ENCODE results near the gene ZBTB20.

Gene ZBTB20

DNA sequence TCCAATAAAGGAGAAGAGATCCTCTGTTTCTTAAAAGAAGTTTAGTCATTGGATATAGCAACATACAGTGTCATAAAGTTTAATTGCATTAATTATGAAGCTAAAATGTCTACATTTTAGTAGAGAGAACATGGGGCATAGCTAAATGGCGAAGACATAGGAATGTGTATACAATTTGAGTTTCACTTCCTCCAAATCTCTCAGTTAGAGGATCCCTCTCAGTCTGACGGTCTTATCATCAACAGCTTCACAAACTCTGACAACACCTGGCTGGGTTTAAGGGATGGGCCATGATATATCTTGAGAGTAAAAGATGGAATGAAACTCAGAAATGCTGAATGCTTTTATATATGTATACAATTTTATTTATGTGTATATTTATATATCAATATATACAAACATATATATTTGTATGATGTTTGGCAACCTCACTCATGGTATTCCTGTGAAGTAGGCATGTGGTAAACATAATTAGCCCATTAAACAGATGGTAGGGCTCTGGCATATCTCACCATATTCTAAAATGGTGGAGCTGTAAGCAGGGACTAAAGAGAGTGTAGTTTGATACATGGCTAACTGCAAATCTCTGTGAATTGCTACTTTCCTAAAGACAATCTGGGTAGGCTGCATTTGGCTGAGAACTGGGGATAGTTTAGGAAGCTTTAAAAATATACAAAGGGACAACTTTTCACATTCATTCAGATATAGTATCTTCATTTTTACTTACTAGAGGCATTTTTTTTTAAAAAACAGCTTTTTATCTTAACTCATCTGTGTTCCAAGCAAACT is 741.7 kb downstream of the ZBTB20 start:
- in situ Hi-C loops (cut with MboI; ENCODE audit: low pct_unique_long_range_greater_than_20kb, low sequenced_read_pairs, unreplicated experiment) = no loop called here
- DNase-seq (ENCODE audit: low spot score) = no peak
- TF ChIP-seq, protein P1, sequence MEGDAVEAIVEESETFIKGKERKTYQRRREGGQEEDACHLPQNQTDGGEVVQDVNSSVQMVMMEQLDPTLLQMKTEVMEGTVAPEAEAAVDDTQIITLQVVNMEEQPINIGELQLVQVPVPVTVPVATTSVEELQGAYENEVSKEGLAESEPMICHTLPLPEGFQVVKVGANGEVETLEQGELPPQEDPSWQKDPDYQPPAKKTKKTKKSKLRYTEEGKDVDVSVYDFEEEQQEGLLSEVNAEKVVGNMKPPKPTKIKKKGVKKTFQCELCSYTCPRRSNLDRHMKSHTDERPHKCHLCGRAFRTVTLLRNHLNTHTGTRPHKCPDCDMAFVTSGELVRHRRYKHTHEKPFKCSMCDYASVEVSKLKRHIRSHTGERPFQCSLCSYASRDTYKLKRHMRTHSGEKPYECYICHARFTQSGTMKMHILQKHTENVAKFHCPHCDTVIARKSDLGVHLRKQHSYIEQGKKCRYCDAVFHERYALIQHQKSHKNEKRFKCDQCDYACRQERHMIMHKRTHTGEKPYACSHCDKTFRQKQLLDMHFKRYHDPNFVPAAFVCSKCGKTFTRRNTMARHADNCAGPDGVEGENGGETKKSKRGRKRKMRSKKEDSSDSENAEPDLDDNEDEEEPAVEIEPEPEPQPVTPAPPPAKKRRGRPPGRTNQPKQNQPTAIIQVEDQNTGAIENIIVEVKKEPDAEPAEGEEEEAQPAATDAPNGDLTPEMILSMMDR (IDR thresholded peaks at IDR 0.05; ENCODE audit: extremely low read depth, insufficient read depth, missing control alignments) = no peak

DNA sequence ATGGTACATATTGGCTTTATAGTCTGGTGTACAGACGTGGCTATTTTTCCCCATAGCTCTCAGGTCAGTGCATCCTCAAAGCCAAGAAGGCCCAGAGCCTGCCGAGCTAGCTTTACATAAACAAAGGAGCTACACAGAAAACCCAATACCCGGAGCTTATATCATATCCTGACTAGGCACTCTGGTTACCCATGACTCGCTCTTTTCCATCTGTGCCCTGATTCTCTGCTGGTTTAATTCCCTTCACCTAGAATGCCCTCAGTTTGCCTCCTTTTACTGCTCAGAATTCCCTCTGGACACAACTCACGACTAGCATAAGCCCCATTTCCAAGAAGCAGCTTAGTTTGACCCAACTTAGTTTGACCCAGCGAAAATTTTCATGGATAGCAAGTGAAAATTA is 742.5 kb downstream of the ZBTB20 start:
- in situ Hi-C loops (cut with MboI; ENCODE audit: low pct_unique_long_range_greater_than_20kb, low sequenced_read_pairs, unreplicated experiment) = no loop called here
- DNase-seq (ENCODE audit: low spot score) = no peak
- TF ChIP-seq, protein P1 (IDR thresholded peaks at IDR 0.05; ENCODE audit: extremely low read depth, insufficient read depth, missing control alignments) = no peak

DNA sequence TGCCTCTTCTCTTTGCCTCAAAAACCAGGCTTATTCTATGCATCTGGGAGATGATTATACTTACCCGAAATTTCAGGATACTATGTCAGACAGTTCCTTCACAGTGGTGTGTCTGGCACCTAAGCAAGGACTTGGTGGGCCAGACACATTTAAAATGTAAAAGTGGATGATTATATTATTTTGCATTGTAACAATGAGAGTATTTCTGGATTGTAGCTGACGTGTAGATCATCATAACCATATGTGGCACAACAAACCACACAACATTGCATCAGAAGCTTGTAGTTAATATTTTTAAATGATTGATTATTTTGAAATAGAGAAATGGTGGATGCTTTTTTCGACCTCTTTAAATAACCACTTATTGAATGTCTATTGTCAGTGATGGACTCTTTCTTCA is 744.2 kb downstream of the ZBTB20 start:
- in situ Hi-C loops (cut with MboI; ENCODE audit: low pct_unique_long_range_greater_than_20kb, low sequenced_read_pairs, unreplicated experiment) = no loop called here
- TF ChIP-seq, protein P1 (IDR thresholded peaks at IDR 0.05; ENCODE audit: extremely low read depth, insufficient read depth, missing control alignments) = no peak
- DNase-seq (ENCODE audit: low spot score) = no peak

DNA sequence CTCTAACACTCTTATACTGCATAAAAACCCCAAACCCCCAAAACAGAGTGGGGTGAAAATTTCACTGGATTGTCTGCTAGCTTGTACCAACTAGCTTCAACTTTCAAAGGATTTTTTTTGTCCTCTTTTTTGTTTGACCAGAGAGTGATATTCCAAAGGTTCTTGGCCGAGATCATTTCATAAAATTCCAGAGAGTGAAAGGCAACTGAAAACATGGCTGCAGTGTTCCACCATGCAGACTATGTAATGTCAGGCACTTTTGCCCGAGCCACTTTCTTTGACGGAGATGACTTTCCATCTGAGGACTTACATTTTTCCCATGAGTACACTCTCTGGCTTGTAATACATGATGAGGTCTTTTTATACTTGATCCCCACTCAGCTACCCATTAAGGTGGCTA is 745.7 kb downstream of the ZBTB20 start:
- TF ChIP-seq, protein P1 (IDR thresholded peaks at IDR 0.05; ENCODE audit: extremely low read depth, insufficient read depth, missing control alignments) = no peak
- DNase-seq (ENCODE audit: low spot score) = no peak
- in situ Hi-C loops (cut with MboI; ENCODE audit: low pct_unique_long_range_greater_than_20kb, low sequenced_read_pairs, unreplicated experiment) = no loop called here

GRCh38 chr3:114400371-114400770 is 746.7 kb downstream of the ZBTB20 start:
- TF ChIP-seq, protein P1 (IDR thresholded peaks at IDR 0.05; ENCODE audit: extremely low read depth, insufficient read depth, missing control alignments) = no peak
- in situ Hi-C loops (cut with MboI; ENCODE audit: low pct_unique_long_range_greater_than_20kb, low sequenced_read_pairs, unreplicated experiment) = no loop called here
- no peak for DNase-seq (ENCODE audit: low spot score)

- no peak for DNase-seq (ENCODE audit: low spot score)
- TF ChIP-seq, protein P1 (IDR thresholded peaks at IDR 0.05; ENCODE audit: extremely low read depth, insufficient read depth, missing control alignments) = no peak
- in situ Hi-C loops (cut with MboI; ENCODE audit: low pct_unique_long_range_greater_than_20kb, low sequenced_read_pairs, unreplicated experiment) = no loop called here
Observed at GRCh38 chr3:114394551-114394950, 752.5 kb downstream of the ZBTB20 start.
